A673 (cell line): ENCODE results near the gene BOK. TPM values are rescaled to one million over a fixed set of nuclear protein-coding genes. Genes with fewer than 3 reads are reported as not detected.

Experiments used
- BruUV-seq: library from RNA; stranded (reverse); fragments of 400-500 nt; replicated peaks from 2 replicates; lab custom pipeline; 2021; lab: Mats Ljungman, UMichigan
- CTCF ChIA-PET: fragments of 300-600 bp; sonication (Branson Sonifier 250); formaldehyde crosslinking; loops from one replicate; lab custom pipeline; 2022; ENCODE audit warnings: antibody characterized with exemption; lab: Charles Lee
- POLR2A ChIA-PET: fragments of 300-600 bp; sonication (Branson Sonifier 250); formaldehyde crosslinking; loops from one replicate; lab custom pipeline; 2022; ENCODE audit warnings: antibody characterized with exemption; ENCODE audit not compliant: low non-redundant PET; lab: Charles Lee
- DNase-seq: peaks from one replicate; pipeline ENCODE4 v3.0.0-alpha.2; 2015; ENCODE audit warnings: low spot score
- H3K27ac ChIP-seq: fragments of 200-600 bp; sonication (generic); 2 replicates; pipeline ENCODE4 v1.5.1; 2016; ENCODE audit warnings: mixed run types, low read depth, mild to moderate bottlenecking, mixed read lengths, antibody characterized with exemption, low read length; ENCODE audit not compliant: poor library complexity, severe bottlenecking
- H3K27me3 ChIP-seq: fragments of 200-600 bp; sonication (generic); replicated peaks from 2 replicates; pipeline ENCODE4 v1.6.1; 2017; ENCODE audit warnings: mixed run types, low read depth, mild to moderate bottlenecking, mixed read lengths, antibody characterized with exemption, low read length; ENCODE audit not compliant: insufficient read depth, poor library complexity
- H3K36me3 ChIP-seq: fragments of 200-600 bp; sonication (generic); 2 replicates; pipeline ENCODE4 v1.6.1; 2016; ENCODE audit warnings: mixed run types, mild to moderate bottlenecking, mixed read lengths, antibody characterized with exemption, low read length; ENCODE audit not compliant: insufficient read depth, poor library complexity, severe bottlenecking
- H3K4me1 ChIP-seq: fragments of 200-600 bp; sonication (generic); 2 replicates; pipeline ENCODE4 v1.6.1; 2017; ENCODE audit warnings: mixed run types, mild to moderate bottlenecking, mixed read lengths, antibody characterized with exemption, low read length; ENCODE audit not compliant: insufficient read depth, poor library complexity, severe bottlenecking
- H3K4me3 ChIP-seq: fragments of 200-600 bp; sonication (generic); 2 replicates; pipeline ENCODE4 v1.5.1; 2016; ENCODE audit warnings: low read depth, mixed run types, mild to moderate bottlenecking, mixed read lengths, low read length; ENCODE audit not compliant: poor library complexity, severe bottlenecking
- H3K9me3 ChIP-seq: fragments of 200-600 bp; sonication (generic); 2 replicates; pipeline ENCODE4 v1.6.1; 2016; ENCODE audit warnings: mixed run types, low read depth, mild to moderate bottlenecking, mixed read lengths, antibody characterized with exemption, low read length; ENCODE audit not compliant: poor library complexity, severe bottlenecking
- EZH2 ChIP-seq: fragments of 200-600 bp; sonication (generic); IDR thresholded peaks from 2 replicates; pipeline ENCODE4 v1.6.1; 2017; ENCODE audit warnings: borderline replicate concordance, low read depth, mild to moderate bottlenecking, mixed read lengths, antibody characterized with exemption, low read length; ENCODE audit not compliant: poor library complexity, severe bottlenecking
- intact Hi-C: fragments of 100-400 bp; cut with micrococcal nuclease; formaldehyde crosslinking; loops from one replicate; pipeline ENCODE4 v1.10.0; 2022; ENCODE audit not compliant: unreplicated experiment
- total RNA-seq: library from RNA; stranded (reverse); gene quantifications from 2 replicates; pipeline ENCODE4 v1.2.3, GENCODE V29; 2021
- TF ChIP-seq, protein P1 (sequence below): fragments of 300-800, 200-600 bp; sonication (generic); conservative IDR thresholded peaks from 2 replicates; pipeline ENCODE4 v1.5.1; 2017; ENCODE audit warnings: low read depth, mild to moderate bottlenecking, antibody characterized with exemption, low read length, moderate library complexity, mixed read lengths

BOK gene
- total RNA-seq, 1 experiment from 2014 or later = 2.7 TPM

DNA sequence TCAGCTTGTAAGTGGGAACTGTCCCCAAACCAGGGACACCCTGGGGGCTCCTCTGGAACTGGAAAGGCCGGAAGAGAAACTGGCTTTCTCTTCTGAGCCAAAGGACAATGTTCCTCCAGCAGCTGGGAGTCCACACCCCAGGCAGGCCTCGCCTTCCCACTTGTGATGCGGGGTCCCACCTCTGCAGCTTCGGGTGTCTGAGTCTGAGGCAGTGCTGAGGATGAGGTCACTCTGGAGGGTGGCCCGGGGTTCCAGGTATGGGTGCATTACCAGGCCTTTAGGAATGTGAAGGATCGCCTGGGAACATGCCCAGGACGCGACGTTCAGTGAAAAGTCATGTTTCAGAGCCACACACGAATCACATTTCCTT, 18.2 kb upstream of the BOK start:
- no TSS peak for BruUV-seq
- TF ChIP-seq EZH2 = no peak
- TF ChIP-seq, protein P1, sequence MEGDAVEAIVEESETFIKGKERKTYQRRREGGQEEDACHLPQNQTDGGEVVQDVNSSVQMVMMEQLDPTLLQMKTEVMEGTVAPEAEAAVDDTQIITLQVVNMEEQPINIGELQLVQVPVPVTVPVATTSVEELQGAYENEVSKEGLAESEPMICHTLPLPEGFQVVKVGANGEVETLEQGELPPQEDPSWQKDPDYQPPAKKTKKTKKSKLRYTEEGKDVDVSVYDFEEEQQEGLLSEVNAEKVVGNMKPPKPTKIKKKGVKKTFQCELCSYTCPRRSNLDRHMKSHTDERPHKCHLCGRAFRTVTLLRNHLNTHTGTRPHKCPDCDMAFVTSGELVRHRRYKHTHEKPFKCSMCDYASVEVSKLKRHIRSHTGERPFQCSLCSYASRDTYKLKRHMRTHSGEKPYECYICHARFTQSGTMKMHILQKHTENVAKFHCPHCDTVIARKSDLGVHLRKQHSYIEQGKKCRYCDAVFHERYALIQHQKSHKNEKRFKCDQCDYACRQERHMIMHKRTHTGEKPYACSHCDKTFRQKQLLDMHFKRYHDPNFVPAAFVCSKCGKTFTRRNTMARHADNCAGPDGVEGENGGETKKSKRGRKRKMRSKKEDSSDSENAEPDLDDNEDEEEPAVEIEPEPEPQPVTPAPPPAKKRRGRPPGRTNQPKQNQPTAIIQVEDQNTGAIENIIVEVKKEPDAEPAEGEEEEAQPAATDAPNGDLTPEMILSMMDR = no peak
- Histone ChIP-seq H3K27me3 (no peaks in the 10 kb centered on the region), H3K4me3 (peak overlapping the region; percentile 46), H3K9me3 (no peaks in the 10 kb centered on the region), H3K4me1 (peaks cover 18% of the 10 kb centered on the region), H3K36me3 (no peaks in the 10 kb centered on the region), H3K27ac (no peak overlapping the region)
- ChIA-PET POLR2A (no interaction called here), CTCF (no interaction called here)
- DNase-seq = no peak
- intact Hi-C loops = no loop called here

DNA sequence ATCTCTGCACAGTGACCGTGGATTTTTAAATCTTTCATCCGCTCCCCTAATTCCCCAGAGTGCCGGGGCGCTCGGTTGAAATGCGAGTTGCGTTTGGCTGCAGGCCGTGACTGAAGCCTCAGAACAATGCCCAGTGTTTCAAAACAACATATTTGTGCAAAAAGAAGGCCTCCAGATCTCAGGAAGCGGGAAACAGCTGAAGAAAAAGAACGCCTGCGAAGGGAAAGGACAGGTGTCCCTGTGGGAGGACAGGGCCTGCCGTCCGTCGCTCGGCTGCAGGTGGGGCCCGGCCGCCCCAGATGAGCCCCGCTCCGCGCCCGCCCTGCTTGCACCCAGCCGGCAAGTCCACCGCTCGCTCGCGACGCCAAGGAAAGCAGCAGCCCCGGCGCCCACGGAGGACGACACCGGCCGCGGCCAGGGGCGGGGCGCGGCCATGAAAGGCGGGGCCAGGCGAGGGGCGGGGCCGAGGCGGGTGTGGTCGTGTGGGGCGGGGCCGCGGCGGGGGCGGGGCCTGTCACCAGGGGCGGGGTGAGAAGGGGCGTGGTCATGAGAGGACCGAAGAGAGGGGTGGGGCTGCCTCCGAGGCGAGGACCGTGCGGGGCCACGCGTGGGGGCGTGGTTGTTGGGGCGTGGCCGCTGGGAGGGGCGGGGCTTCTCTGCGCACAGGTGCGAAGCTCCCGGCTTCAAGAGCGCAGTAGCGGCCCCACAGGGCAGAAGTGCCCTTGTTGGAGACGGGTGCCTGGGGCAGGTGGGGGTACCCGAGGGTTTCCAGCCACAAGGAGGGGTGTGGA, 17.6 kb upstream of the BOK start:
- Histone ChIP-seq H3K36me3 (no peaks in the 10 kb centered on the region), H3K9me3 (no peaks in the 10 kb centered on the region), H3K4me1 (peaks cover 20% of the 10 kb centered on the region), H3K27me3 (no peaks in the 10 kb centered on the region), H3K27ac (no peak overlapping the region), H3K4me3 (peak overlapping the region; percentile 46)
- TF ChIP-seq EZH2 = no peak
- TF ChIP-seq, protein P1 = no peak
- CTCF ChIA-PET = no interaction called here
- POLR2A ChIA-PET = no interaction called here
- peak; percentile 75 for DNase-seq
- intact Hi-C loops = no loop called here
- no TSS peak for BruUV-seq

DNA sequence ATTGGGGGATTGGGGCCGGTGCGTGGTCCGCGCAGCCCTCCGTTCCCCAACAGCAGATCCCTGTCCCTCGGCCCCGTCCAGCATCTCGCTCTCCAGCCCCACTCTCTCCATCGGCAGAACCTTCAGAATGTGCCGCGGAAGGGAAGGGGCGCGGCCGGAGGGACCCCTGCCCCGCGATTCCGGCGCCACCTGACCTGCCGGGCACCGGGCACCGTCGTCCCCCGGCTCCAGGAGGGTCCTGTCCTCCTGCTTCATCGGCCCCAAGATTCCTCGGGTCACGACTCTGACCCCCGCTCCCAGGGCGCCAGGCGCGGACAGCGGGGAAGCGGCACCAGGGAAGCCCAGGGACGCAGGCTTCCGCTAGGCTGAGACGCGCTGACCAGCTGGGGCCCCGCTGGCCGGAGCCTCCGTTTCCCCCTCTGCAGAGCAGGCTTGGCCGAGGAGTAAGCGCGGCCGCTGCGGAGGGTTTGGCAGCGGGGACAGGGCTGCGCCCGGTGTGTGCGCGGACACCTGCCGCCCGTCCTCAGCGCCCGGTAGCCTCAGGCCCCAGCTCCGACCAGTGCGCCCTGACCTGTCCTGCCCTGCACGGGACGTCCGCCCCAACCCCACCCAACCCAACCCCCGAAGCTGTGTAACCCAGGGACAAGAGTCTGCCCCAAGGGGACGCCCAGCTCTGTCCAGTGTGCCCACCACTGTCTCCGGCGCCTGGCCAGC, 16.8 kb upstream of the BOK start:
- Histone ChIP-seq H3K27me3 (no peaks in the 10 kb centered on the region), H3K4me1 (peaks cover 26% of the 10 kb centered on the region), H3K9me3 (no peaks in the 10 kb centered on the region), H3K4me3 (no peak overlapping the region), H3K27ac (no peak overlapping the region), H3K36me3 (no peaks in the 10 kb centered on the region)
- intact Hi-C loops = no loop called here
- no peak for DNase-seq
- POLR2A ChIA-PET = no interaction called here
- no peak for TF ChIP-seq EZH2
- TF ChIP-seq, protein P1 = no peak
- BruUV-seq = no TSS peak
- CTCF ChIA-PET = no interaction called here
